CD4-positive, alpha-beta T cell treated with Interferon alpha-2 for 1 hour (primary cell): Measurements from ENCODE around the gene TUBA3E.
A peak's percentile ranks its signal among the peaks of the same experiment; 100 is the strongest.
"Not testable (repeated sequence)": the region's sequence is repeated elsewhere in the genome, so short reads cannot be mapped to it uniquely, and the experiment has no call there.

Experiments used
- DNase-seq, 2 donors: peaks; one replicate each; pipeline ENCODE4 v3.0.0-alpha.2; 2020 to 2022

The TUBA3E gene

DNA sequence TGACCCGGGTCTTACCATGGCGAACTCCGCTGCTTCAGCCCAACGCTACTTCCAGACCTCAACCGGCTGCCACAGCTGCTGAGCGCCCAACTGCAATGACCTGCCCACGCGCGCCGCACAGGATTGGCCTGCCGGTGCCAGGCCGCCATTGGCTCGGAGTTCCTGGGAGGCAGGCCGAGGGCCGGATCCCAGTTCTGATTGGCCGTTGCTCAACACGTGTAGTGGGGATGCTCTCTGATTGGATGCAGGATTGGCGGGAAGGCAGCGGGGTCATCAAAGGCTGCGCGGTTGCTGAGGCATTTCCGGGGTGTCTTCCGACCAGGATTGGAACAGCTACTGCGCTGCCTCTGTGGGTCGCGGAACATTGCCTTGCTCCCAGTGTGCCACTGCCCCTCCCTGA lies at the start of gene TUBA3E:
TSS of gene TUBA3E (minus strand) at position 97 of the 400 bp plus-strand sequence. CDS start at position 18, 79 bp downstream.
- DNase-seq: no peak

GRCh38 chr2:130246430-130246829 lies 48.2 kb upstream of the TUBA3E start:
- no peak for DNase-seq

GRCh38 chr2:130245976-130246375 lies 47.7 kb upstream of the TUBA3E start:
- no peak for DNase-seq

GRCh38 chr2:130243359-130243758 lies 45.1 kb upstream of the TUBA3E start:
- DNase-seq: no peak

- no peak for DNase-seq
Measured at GRCh38 chr2:130241041-130241707, 42.9 kb upstream of the TUBA3E start.

GRCh38 chr2:130239581-130239980 lies 41.3 kb upstream of the TUBA3E start:
- DNase-seq: not testable (repeated sequence)

DNA sequence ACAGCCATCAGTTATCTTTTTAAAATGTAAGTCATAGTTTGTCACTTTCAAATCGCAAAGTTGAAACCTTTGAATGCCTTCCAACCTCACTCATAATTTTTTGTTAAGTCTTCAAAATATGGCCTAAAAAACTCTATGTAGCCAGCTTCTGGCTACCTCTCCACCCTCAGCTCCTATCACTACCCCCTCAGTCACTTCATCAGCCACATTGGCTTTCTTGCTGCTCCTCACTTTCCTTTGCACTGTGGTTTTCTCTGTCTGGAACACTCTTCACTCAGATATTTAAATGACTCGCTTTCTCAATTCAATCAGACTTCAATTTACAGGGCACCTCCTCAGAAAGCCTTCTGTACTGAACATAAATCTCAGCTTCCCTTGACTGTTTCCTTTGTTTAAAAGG lies 34.8 kb upstream of the TUBA3E start:
- not testable (repeated sequence) for DNase-seq

GRCh38 chr2:130231656-130232055 lies 33.4 kb upstream of the TUBA3E start:
- no peak for DNase-seq

DNA sequence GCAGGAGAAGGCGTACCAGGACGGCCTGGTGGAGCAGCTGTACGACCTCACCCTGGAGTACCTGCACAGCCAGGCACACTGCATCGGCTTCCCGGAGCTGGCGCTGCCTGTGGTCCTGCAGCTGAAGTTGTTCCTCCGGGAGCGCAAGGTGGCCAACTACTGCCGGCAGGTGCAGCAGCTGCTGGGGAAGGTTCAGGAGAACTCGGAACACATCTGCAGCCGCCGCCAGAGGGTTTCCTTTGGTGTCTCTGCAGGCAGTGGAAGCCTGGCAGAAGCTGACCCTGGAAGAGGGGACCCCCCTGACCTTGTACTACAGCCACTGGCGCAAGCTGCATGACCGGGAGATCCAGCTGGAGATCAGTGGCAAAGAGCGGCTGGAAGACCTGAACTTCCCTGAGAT lies 32.7 kb upstream of the TUBA3E start:
- DNase-seq: not testable (repeated sequence)

- DNase-seq: not testable (repeated sequence)
Measured at GRCh38 chr2:130230376-130230775, 32.1 kb upstream of the TUBA3E start.

DNA sequence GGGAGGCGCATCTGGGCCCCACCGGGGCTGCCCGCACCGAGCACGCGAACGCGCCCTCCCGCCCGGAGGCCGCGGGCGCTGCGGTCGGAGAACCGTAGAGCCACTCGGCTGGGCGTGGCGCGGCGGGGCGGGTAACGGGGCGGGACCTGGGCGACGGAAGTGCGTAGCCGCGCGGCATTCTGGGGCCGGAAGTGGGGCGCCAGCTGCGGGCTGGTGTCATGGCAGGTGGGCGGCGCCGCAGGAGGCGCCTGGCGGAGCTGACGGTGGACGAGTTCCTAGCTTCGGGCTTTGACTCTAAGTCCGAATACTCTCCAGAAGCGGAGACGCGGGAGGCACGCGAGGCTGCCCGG lies 30.9 kb upstream of the TUBA3E start:
- DNase-seq: peak; percentile 36 to 43

- not testable (repeated sequence) for DNase-seq
Measured at GRCh38 chr2:130228467-130229160, 30.4 kb upstream of the TUBA3E start.

- DNase-seq: not testable (repeated sequence)
Measured at GRCh38 chr2:130228005-130228404, 29.8 kb upstream of the TUBA3E start.

GRCh38 chr2:130222523-130222922 lies 24.3 kb upstream of the TUBA3E start:
- not testable (repeated sequence) for DNase-seq

- not testable (repeated sequence) for DNase-seq
Measured at GRCh38 chr2:130220505-130220904, 22.3 kb upstream of the TUBA3E start.

DNA sequence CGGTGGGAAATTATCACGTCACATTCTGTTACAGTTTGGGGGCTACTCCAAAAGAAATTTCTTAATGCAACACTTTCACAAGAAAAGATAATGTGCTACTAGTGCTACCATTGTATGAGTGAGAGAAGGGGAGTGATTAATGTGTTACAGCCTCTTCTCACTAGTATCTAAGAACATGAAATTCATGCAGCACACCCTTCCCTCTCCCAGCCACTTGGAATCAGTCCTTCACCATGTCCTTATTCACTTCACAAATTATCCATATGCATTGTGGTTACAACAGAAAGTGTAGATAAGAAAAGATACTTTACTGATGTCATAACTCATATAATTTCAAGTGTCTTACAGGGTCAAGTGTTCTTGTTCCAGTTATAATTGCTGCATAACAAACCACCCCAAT lies 20.9 kb upstream of the TUBA3E start:
- not testable (repeated sequence) for DNase-seq

- not testable (repeated sequence) for DNase-seq
Measured at GRCh38 chr2:130207051-130207450, 8.8 kb upstream of the TUBA3E start.

GRCh38 chr2:130203150-130203549 lies 4.9 kb upstream of the TUBA3E start:
- not testable (repeated sequence) for DNase-seq

DNA sequence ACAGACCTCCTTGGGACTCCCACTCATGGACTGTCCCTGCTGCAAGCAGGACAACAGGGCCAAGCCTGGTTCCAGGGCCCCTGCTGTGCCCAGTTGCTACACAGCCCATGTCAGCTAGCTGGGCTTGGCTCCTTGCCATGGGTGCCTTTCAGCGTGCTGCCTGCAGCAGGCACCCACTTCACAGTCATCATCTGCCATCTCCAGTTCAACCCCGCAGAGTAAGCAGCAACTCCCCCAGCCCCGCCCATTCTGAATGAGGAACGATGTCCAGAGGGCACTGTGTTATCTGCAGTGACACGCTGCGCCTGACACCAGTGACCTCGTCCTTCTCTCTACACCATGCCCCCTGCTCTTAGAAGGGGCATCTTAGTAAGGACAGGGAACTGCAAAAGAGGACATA lies 4.3 kb upstream of the TUBA3E start:
- not testable (repeated sequence) for DNase-seq

- not testable (repeated sequence) for DNase-seq
Measured at GRCh38 chr2:130196052-130196451, 2.2 kb downstream of the TUBA3E start.

DNA sequence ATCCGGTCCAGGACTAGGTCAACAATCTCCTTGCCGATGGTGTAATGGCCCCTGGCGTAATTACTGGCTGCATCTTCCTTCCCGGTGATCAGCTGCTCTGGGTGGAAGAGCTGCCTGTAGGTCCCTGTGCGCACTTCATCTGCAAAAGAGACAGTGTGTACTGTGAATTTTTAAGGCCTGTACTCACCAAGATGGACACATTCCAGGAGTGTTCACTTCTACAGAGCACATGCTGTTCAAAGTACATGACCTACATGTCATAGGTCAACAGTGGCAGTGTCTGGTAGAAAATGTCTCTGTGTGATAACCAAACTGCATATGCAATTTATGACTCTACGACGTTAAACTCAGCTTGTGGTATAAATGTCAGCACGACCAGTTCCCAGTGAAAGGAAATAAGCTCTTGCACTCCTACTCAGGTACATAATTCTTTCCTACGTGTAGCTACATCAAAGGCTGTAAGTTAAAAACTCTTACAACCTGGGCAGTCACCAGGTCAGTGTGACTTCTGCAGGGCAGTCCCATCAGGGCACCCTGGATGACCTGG lies 3.1 kb downstream of the TUBA3E start:
- DNase-seq: not testable (repeated sequence)

DNA sequence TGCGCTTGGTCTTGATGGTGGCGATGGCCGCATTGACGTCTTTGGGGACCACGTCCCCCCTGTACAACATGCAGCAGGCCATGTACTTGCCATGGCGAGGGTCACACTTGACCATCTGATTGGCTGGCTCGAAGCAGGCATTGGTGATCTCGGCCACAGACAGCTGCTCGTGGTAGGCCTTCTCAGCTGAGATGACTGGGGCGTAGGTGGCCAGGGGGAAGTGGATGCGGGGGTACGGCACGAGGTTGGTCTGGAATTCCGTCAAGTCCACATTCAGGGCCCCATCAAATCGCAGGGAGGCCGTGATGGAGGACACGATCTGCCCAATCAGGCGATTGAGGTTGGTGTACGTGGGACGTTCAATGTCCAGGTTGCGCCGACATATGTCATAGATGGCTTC lies 4.4 kb downstream of the TUBA3E start:
- DNase-seq: not testable (repeated sequence)

- DNase-seq: not testable (repeated sequence)
Measured at GRCh38 chr2:130192451-130192850, 5.8 kb downstream of the TUBA3E start.

DNA sequence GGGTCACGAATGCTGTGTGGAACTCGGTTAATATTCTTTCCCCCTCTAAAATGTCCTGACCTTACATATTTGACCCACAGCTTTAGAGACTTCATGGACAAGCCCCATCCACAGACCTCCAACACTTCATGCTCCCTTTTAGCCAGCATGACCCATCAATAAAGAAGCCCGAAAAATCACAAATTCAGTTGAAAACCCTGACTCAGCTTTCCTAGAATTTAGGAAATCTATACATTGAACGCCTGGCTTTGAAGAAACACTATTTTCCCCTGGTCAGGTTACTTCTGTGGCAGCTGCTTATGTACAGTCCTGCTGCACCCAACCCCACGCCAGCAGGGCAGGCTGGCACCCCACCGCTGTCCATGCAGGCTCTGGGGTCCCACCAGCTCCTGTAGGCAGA lies 6.9 kb downstream of the TUBA3E start:
- DNase-seq: not testable (repeated sequence)
